HepG2 (cell line): ENCODE results near the gene SPOP. TPM values are rescaled to one million over a fixed set of nuclear protein-coding genes. Genes with fewer than 3 reads are reported as not detected.

Experiments
- ASH2L ChIP-seq: fragments of 300-600, 200-600 bp; sonication (generic); IDR thresholded peaks from 2 replicates; pipeline ENCODE4 v1.7.0; 2017; ENCODE audit warnings: low read depth, mild to moderate bottlenecking, moderate library complexity, mixed read lengths, low read length; ENCODE audit not compliant: insufficient read length
- BCL6 ChIP-seq: IDR thresholded peaks from 2 replicates; pipeline ENCODE4 v1.6.1; 2016; ENCODE audit warnings: missing genetic modification reagents, missing compliant biosample characterization
- CEBPZ ChIP-seq: IDR thresholded peaks from 2 replicates; pipeline ENCODE4 v1.6.1; 2012; ENCODE audit warnings: low read length, improper control_type of control experiment
- CREB1 ChIP-seq, 2 experiments: fragments of 450-650 bp in 1 of 2; IDR thresholded peaks; 2 replicates each; pipeline ENCODE4 v1.6.1; 2016 to 2017; ENCODE audit warnings: control low read depth in 1 of 2, mild to moderate bottlenecking in 1 of 2, missing compliant biosample characterization in 1 of 2, missing genetic modification characterization in 1 of 2
- GRHL1 ChIP-seq: sonication (generic); formaldehyde crosslinking; conservative IDR thresholded peaks from 2 replicates; pipeline ENCODE4 v1.8.0; 2022; ENCODE audit warnings: missing genetic modification reagents
- JUNB ChIP-seq: sonication (generic); formaldehyde crosslinking; IDR thresholded peaks from 2 replicates; pipeline ENCODE4 v1.8.0; 2022; ENCODE audit warnings: missing genetic modification reagents, mild to moderate bottlenecking, borderline replicate concordance
- KDM3A ChIP-seq: IDR thresholded peaks from 2 replicates; pipeline ENCODE4 v1.6.1; 2018; ENCODE audit warnings: low read depth, missing compliant biosample characterization
- MTA3 ChIP-seq: sonication (generic); formaldehyde crosslinking; IDR thresholded peaks from 2 replicates; pipeline ENCODE4 v1.4.0; 2020; ENCODE audit warnings: missing genetic modification reagents
- NFYB ChIP-seq: sonication (generic); formaldehyde crosslinking; IDR thresholded peaks from 2 replicates; pipeline ENCODE4 v1.4.0; 2020; ENCODE audit warnings: missing genetic modification reagents
- TIGD3 ChIP-seq: sonication (generic); formaldehyde crosslinking; IDR thresholded peaks from 2 replicates; pipeline ENCODE4 v1.5.1; 2020; ENCODE audit warnings: mild to moderate bottlenecking, missing genetic modification reagents, borderline replicate concordance
- ZBED4 ChIP-seq: sonication (generic); formaldehyde crosslinking; IDR thresholded peaks from 2 replicates; pipeline ENCODE4 v1.4.0; 2020; ENCODE audit warnings: missing genetic modification reagents, borderline replicate concordance
- ZGPAT ChIP-seq: IDR thresholded peaks from 2 replicates; pipeline ENCODE4 v1.6.1; 2016; ENCODE audit warnings: mild to moderate bottlenecking
- ZNF275 ChIP-seq: sonication (generic); formaldehyde crosslinking; IDR thresholded peaks from 2 replicates; pipeline ENCODE4 v1.8.0; 2022; ENCODE audit warnings: missing genetic modification reagents, mild to moderate bottlenecking, inconsistent platforms, borderline replicate concordance
- ZNF567 ChIP-seq: sonication (generic); formaldehyde crosslinking; IDR thresholded peaks from 2 replicates; pipeline ENCODE4 v1.8.1; 2023; ENCODE audit warnings: mild to moderate bottlenecking, missing genetic modification reagents, borderline replicate concordance
- polyA plus RNA-seq, 8 experiments: library from polyadenylated mRNA; depleted of rRNA in 3 of 8; stranded (reverse) in 7 of 8; unstranded in 1 of 8; fragments of >200 nt; fragmentation: Illumina TruSeq in 4 of 8; extraction: Trizol in 4 of 8; gene quantifications; 2 replicates each; pipeline versions ENCODE4 v1.2.1 to v1.2.3, GENCODE V29; 2011 to 2016; ENCODE audit warnings: low read depth in 4 of 8, missing spikeins in 1 of 8, mixed read lengths in 1 of 8; ENCODE audit not compliant: insufficient read depth in 1 of 8
- total RNA-seq, 5 experiments: library from RNA; depleted of rRNA; stranded (reverse); fragments of >200 nt; fragmentation: Illumina TruSeq; extraction: Trizol; gene quantifications; 2 replicates each; pipeline ENCODE4 v1.2.3, GENCODE V29; 2016; ENCODE audit warnings: low read depth in 1 of 5

Gene SPOP
- total and polyA plus RNA-seq, 2 of the 13 experiments (the other 11 are each of a cell fraction or from before 2014, with no cell fraction given), result 52.8 to 60.8 TPM

- TF ChIP-seq JUNB (CRISPR knock-in tag), result no peak
- peak; percentile 69; the same call in 1 of the 2 replicates for TF ChIP-seq ZNF275
- no peak for TF ChIP-seq CEBPZ
- no peak for TF ChIP-seq MTA3 (CRISPR knock-in tag)
- TF ChIP-seq CREB1 (IDR thresholded peaks at IDR 0.05), result no peak
- TF ChIP-seq CREB1 (CRISPR knock-in tag; IDR thresholded peaks at IDR 0.05), result no peak
- no peak for TF ChIP-seq NFYB (CRISPR knock-in tag)
- TF ChIP-seq TIGD3 (CRISPR knock-in tag), result 0 out of 2 replicates have a peak, but pooled peaks have one; percentile 57
- peak; percentile 73; the same call in 1 of the 2 replicates for TF ChIP-seq ZBED4 (CRISPR knock-in tag)
- TF ChIP-seq ZGPAT (CRISPR knock-in tag), result peak; percentile 83
- TF ChIP-seq ASH2L, result no peak
- TF ChIP-seq BCL6 (CRISPR knock-in tag), result peak; percentile 63
- no peak for TF ChIP-seq GRHL1
- TF ChIP-seq KDM3A (CRISPR knock-in tag), result peak; percentile 95
- peak; percentile 99 for TF ChIP-seq ZNF567 (CRISPR knock-in tag)
Observed at GRCh38 chr17:49556223-49556943, 121.5 kb downstream of the SPOP start (continued).
